IMR-90 (cell line): Measurements from ENCODE around the gene LEKR1.

Source experiments
- CTCF ChIP-seq: conservative IDR thresholded peaks from 2 replicates; pipeline ENCODE4 v1.5.1; 2012; ENCODE audit warnings: mild to moderate bottlenecking, low read depth, low read length, improper control_type of control experiment
- MXI1 ChIP-seq: IDR thresholded peaks from 2 replicates; pipeline ENCODE4 v1.6.1; 2012; ENCODE audit warnings: low read depth, mild to moderate bottlenecking, low read length, moderate library complexity, borderline replicate concordance
- NFE2L2 ChIP-seq: fragments of 150-350 bp; IDR thresholded peaks from 2 replicates; pipeline ENCODE4 v1.6.1; 2016; ENCODE audit warnings: low read depth, mild to moderate bottlenecking, low read length
- POLR2A ChIP-seq: IDR thresholded peaks from 2 replicates; pipeline ENCODE4 v1.6.1; 2012; ENCODE audit warnings: mild to moderate bottlenecking, low read depth, low read length
- RAD21 ChIP-seq: IDR thresholded peaks from 2 replicates; pipeline ENCODE4 v1.6.1; 2012; ENCODE audit warnings: low read length, improper control_type of control experiment
- RCOR1 ChIP-seq: IDR thresholded peaks from 2 replicates; pipeline ENCODE4 v1.6.1; 2012; ENCODE audit warnings: mild to moderate bottlenecking, low read length, improper control_type of control experiment; ENCODE audit not compliant: insufficient replicate concordance

GRCh38 chr3:156910022-156910421 lies 83.9 kb downstream of the LEKR1 start:
- TF ChIP-seq RAD21 (no peak), POLR2A (no peak), RCOR1 (no peak), CTCF (no peak), MXI1 (no peak), NFE2L2 (no peak)
